Activated CD4-positive, alpha-beta T cell treated with anti-CD3 and anti-CD28 coated beads, Interleukin-10, Interleukin-2, amounts not matched to agents 100 ng/mL and 50 ng/mL, durations not matched to agents 16 hours and 8 hours (primary cell): ENCODE results near the gene DDB1.
"Not testable (repeated sequence)": the region's sequence is repeated elsewhere in the genome, so short reads cannot be mapped to it uniquely, and the experiment has no call there.

ENCODE experiments used
- DNase-seq: peaks from one replicate; pipeline ENCODE4 v3.0.0-alpha.2; 2020

DDB1 gene

GRCh38 chr11:61267437-61267841 lies 65.5 kb downstream of the DDB1 start:
- DNase-seq = no peak

GRCh38 chr11:61266602-61267001 lies 66.3 kb downstream of the DDB1 start:
- no peak for DNase-seq

- no peak for DNase-seq
Measured at GRCh38 chr11:61265357-61265756, 67.5 kb downstream of the DDB1 start.

GRCh38 chr11:61264795-61265194 lies 68.1 kb downstream of the DDB1 start:
- DNase-seq = no peak

GRCh38 chr11:61264371-61264770 lies 68.5 kb downstream of the DDB1 start:
- DNase-seq = no peak

- DNase-seq = no peak
Measured at GRCh38 chr11:61259363-61259762, 73.5 kb downstream of the DDB1 start.

DNA sequence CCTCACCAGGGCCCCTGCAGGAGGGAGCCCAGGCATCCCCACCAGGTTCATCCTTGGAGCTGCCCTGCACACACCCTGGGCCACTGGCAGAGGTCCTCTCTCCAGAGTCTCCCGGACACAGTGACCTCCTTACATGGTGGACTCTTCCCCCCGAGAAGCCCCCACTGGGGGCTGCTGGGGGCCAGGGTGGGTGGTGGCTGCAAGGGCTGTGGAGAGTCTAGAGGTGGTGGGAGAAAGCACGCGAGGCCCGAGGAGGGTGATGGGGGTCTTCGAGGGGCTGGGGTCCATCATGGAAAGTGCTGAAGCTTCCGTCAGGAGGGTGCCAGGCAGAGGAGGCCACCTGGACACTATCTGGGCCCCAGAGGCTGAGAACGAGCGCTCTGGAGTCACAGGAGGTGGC lies 74.4 kb downstream of the DDB1 start:
- no peak for DNase-seq

DNA sequence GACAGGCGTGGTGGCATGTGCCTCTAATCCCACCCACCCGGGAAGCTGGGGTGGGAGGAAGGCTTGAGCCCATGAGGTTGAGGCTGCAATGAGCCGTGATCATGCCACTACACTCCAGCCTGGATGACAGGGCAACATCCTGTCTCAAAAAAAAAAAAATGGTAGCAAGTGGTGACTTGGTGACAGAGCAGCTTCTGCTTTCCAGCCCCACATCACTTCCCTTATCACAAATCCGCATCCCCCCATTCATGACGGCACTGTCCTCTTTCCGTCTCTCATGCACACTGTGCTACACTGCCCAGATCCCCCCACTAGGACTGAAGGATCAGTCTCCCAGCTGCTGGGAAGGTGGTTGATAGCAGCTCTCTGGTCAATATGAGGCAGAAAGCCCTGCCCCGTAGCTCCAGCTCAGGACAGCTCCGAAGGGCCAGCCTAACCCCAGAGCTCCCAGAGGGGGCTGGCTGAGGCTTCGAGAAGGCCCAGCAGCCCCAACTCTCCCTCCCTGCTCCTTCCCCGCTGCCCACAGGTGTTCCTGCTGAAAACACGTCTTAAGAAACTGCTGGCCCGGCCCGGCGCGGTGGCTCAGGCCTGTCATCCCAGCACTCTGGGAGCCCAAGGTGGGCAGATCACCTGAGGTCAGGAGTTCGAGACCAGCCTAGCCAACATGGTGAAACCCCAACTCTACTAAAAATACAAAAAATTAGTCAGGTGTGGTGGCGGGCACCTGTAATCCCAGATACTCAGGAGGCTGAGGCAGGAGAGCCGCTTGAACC lies 76.0 kb downstream of the DDB1 start:
- no peak for DNase-seq

- DNase-seq = peak; percentile 84
Measured at GRCh38 chr11:61254403-61255025, 78.4 kb downstream of the DDB1 start.

DNA sequence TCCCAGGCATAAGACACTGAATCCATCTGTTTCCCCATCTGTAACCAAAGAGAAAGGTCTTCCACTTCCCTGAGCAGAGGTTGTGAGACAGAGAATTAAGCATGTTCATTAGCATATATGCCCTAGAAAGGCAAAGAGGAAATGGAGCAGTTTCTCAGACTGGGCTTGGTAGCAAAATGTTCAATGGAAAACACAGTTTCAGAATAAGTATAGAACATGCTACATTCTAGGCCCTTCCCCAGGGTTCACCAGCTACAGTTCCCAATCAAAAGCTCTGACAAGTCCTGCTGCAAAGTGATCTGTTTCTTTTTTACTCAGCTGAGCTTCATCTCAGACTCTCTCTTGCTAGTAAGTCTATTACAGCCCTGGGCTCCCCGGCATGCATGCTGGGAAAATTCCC lies 80.6 kb downstream of the DDB1 start:
- peak; percentile 19 for DNase-seq

DNA sequence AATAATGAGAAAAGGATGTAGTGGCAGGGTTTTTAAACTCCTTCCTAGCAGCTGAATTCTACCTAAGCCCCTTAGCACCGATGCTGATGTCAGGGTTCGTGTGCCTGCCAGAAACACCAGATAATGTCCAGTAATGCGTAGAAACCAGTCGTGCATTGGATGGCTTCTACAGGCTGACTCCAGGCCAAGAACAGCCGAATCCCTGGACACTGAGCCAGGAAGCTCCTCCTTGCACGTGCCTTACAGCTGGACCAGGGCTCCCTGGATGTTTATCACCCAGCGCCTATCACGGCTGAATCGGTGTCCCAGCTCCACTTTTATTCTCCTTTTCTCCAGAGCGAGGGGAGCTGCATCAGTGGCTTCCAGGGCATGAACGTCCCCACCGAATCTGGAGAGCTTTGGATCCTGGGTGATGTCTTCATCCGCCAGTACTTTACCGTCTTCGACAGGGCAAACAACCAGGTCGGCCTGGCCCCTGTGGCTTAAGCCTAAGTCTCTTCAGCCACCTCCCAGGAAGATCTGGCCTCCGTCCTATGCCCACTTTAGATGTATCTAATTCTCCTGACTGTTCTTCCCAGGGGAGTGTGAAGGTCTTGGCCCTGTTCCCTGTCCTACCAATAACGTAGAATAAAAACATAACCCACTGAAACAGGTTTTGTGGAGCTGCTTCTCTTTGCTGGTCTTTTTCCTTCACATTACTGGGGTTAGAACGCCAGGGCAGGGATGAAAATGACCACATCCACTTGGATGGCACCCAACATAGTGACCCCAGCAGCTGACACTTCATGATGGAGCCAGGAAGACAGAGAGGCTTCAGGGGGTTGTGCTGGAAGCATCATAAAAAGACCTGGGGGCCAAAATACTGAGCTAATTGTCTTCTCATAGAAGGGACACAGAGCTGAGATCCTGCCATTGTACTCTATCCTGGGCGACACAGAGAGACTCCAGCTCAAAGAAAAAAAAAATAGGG lies 81.8 kb downstream of the DDB1 start:
- DNase-seq = not testable (repeated sequence)
